Transverse colon (tissue), 4 donors: ENCODE data around the gene ASIC2. TPM values are rescaled to one million over a fixed set of nuclear protein-coding genes. Genes with fewer than 3 reads are reported as not detected.

Experiments used
- DNase-seq: peaks from one replicate; pipeline ENCODE4 v3.0.0-alpha.2; 2019
- H3K27ac ChIP-seq, 4 donors: fragments of 200-600 bp; sonication (generic); 2 replicates each; pipeline ENCODE4 v1.5.1; 2016 to 2018; ENCODE audit warnings: inconsistent platforms in 4 of 4
- H3K27me3 ChIP-seq: fragments of 200-600 bp; sonication (generic); 2 replicates; pipeline ENCODE4 v1.5.1; 2017; ENCODE audit warnings: inconsistent platforms
- H3K36me3 ChIP-seq, 4 donors: fragments of 200-600 bp; sonication (generic); 2 replicates each; pipeline ENCODE4 v1.5.1; 2017 to 2019; ENCODE audit warnings: inconsistent platforms in 4 of 4
- H3K4me1 ChIP-seq, 4 donors: fragments of 200-600 bp; sonication (generic); 2 replicates each; pipeline ENCODE4 v1.5.1; 2017 to 2020; ENCODE audit warnings: inconsistent platforms in 4 of 4
- H3K4me3 ChIP-seq, 4 donors: fragments of 200-600 bp; sonication (generic); 1 replicate in 1 of 4; 2 replicates in 3 of 4; pipeline versions ENCODE4 v1.5.1 to v1.6.1; 2017 to 2019; ENCODE audit warnings: inconsistent platforms in 4 of 4
- H3K9me3 ChIP-seq, 2 donors: fragments of 200-600 bp; sonication (generic); 2 replicates each; pipeline ENCODE4 v1.5.1; 2017 to 2019; ENCODE audit warnings: inconsistent platforms in 2 of 2
- CTCF ChIP-seq, 5 experiments: fragments of 200-600 bp in 3 of 5; fragments of 450-650 bp in 2 of 5; sonication (generic) in 3 of 5; IDR thresholded peaks; 1 replicate in 2 of 5; 2 replicates in 3 of 5; pipeline ENCODE4 v1.5.1; 2016 to 2017; ENCODE audit warnings: antibody characterized with exemption in 5 of 5, inconsistent platforms in 3 of 5, mild to moderate bottlenecking in 2 of 5, moderate library complexity in 1 of 5
- EP300 ChIP-seq: sonication (generic); formaldehyde crosslinking; IDR thresholded peaks from one replicate; pipeline ENCODE4 v1.6.1; 2017; ENCODE audit warnings: antibody characterized with exemption, low read depth
- POLR2A ChIP-seq: fragments of 450-650 bp; IDR thresholded peaks from one replicate; pipeline ENCODE4 v1.6.1; 2016; ENCODE audit warnings: antibody characterized with exemption, mild to moderate bottlenecking, moderate library complexity
- POLR2AphosphoS5 ChIP-seq, 3 donors: sonication (generic); formaldehyde crosslinking; IDR thresholded peaks; one replicate each; pipeline ENCODE4 v1.6.1; 2016; ENCODE audit warnings: antibody characterized with exemption in 3 of 3
- WGBS, 2 donors: methylation state at CpG; one replicate each; pipeline ENCODE4 v1.1.5; 2018; ENCODE audit warnings: low coverage in 1 of 2; 5-methylcytosine and 5-hydroxymethylcytosine counted together
- in situ Hi-C, 4 donors: fragments of 200-750 bp; cut with MboI; loops; one replicate each; pipeline versions ENCODE4 v1.15.0 to v1.15.1; 2017; ENCODE audit warnings: low sequenced_read_pairs in 3 of 4, low pct_ligation_motif_present in 1 of 4, low pct_unique_long_range_greater_than_20kb in 1 of 4
- intact Hi-C: fragments of 100-400 bp; cut with DNase I; formaldehyde crosslinking; loops from one replicate; pipeline ENCODE4 v1.15.1; 2023; ENCODE audit warnings: low total_unique reads
- total RNA-seq, 4 donors: library from RNA; depleted of rRNA; stranded (reverse); fragments of >200 nt; gene quantifications; one replicate each; pipeline ENCODE4 v1.1.0, GENCODE V29; 2016

The ASIC2 gene
- total RNA-seq, 4 donors from 2014 or later: 0.16 to 0.55 TPM; not detected in 2

DNA sequence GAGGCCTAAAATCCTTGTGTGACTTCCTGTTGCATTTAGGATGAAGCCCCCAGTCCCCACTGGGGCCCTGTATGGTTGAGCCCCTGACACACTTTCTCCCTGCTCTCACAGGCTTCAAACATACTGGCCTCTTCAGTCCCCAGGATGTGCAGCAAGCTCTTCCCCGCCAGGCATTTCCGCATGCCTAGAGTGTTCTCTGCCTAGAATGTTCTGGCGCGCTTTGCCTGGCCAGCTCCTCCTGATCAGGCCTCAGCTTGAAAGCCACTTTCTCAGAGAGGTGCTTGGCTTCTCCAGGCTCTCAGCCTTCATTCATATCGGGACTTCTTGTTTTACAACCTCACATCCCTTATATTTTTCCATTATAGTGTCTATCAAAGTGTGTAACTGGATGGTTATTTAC, 177.7 kb downstream of the ASIC2 start:
- TF ChIP-seq EP300 (no peak), POLR2A (no peak), CTCF (IDR thresholded peaks at IDR 0.05) (no peak), POLR2AphosphoS5 (IDR thresholded peaks at IDR 0.05) (no peak)
- H3K27ac ChIP-seq: no peak overlapping the region
- DNase-seq: no peak
- WGBS, 2 donors: 25 to 92% methylated on average over 1 to 5 of the region's 5 CpGs
- H3K4me3 ChIP-seq: no peak overlapping the region
- no peaks in the 10 kb centered on the region for H3K36me3 ChIP-seq
- H3K27me3 ChIP-seq: no peaks in the 10 kb centered on the region
- intact Hi-C loops (no loop called here), in situ Hi-C loops (no loop called here)
- no peaks in the 10 kb centered on the region for H3K9me3 ChIP-seq
- H3K4me1 ChIP-seq: no peaks in the 10 kb centered on the region

DNA sequence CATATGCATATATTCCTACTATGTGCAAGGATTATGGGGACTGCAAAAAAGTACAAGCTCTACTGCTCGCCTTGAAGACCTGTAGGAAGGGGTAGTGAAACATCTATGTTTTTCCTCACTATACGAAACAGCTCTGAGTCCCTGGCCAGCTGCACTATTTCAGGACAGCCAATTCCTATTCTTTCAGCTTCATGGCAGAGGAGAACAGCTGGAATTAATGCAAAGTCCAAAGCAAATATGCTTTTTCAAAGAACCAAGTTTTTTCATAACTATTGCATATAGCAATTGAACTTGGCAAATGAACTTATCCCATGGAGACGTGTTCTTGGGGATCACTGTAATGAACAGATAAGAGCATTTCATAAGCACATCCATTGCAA, 179.1 kb downstream of the ASIC2 start:
- 69 to 83% methylated on average over 2 to 3 of the region's 3 CpGs for WGBS, 2 donors
- intact Hi-C loops: no loop called here

DNA sequence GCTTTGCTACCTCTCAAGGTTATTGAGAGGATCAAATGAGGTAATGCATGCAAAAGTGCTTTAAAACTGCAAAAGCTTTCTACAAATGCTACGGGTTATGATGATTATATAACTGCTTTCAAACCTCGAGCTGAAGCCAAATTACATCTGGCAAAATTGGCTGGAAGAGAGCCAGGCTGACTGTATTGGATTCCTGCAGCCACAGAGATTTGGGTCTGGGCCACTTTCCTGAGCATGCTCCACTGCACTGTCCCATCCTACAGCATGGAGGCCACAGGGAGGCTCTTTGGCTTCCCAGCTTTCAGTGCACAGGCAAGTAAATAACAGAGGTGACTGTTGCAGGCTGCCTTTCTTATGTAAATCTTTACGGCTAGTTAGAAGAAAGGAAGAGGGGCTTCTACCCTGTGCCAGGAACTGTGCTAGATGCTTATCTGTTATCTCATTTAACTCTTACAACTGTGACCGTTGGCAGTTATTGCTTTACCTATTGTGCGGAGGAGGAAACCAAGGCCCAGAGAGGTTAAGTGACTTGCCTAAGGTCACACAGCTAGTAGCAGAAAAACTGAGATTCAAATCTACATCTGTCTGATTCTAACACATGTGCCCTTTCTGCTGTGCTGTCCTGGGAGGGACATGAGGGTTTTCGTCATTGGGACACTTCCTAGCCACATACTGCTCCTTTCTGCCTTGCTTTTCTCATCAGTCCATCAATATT, 179.7 kb downstream of the ASIC2 start:
- in situ Hi-C loops (no loop called here), intact Hi-C loops (no loop called here)
- H3K27me3 ChIP-seq: no peaks in the 10 kb centered on the region
- WGBS, 2 donors: 39 to 54% methylated on average over 3 to 6 of the region's 6 CpGs
- H3K27ac ChIP-seq: no peak overlapping the region
- no peaks in the 10 kb centered on the region for H3K36me3 ChIP-seq
- no peak for DNase-seq
- H3K4me3 ChIP-seq: no peak overlapping the region
- H3K9me3 ChIP-seq: no peaks in the 10 kb centered on the region
- no peaks in the 10 kb centered on the region for H3K4me1 ChIP-seq
- TF ChIP-seq POLR2A (no peak), EP300 (no peak), CTCF (IDR thresholded peaks at IDR 0.05) (no peak), POLR2AphosphoS5 (IDR thresholded peaks at IDR 0.05) (no peak)

More for the DNA sequence above, 179.1 kb downstream of the ASIC2 start:
- Histone ChIP-seq H3K9me3 (no peaks in the 10 kb centered on the region), H3K36me3 (no peaks in the 10 kb centered on the region), H3K4me3 (no peak overlapping the region), H3K4me1 (no peaks in the 10 kb centered on the region), H3K27ac (no peak overlapping the region), H3K27me3 (no peaks in the 10 kb centered on the region)
- TF ChIP-seq POLR2A: no peak
- DNase-seq: no peak
- in situ Hi-C loops: no loop called here

DNA sequence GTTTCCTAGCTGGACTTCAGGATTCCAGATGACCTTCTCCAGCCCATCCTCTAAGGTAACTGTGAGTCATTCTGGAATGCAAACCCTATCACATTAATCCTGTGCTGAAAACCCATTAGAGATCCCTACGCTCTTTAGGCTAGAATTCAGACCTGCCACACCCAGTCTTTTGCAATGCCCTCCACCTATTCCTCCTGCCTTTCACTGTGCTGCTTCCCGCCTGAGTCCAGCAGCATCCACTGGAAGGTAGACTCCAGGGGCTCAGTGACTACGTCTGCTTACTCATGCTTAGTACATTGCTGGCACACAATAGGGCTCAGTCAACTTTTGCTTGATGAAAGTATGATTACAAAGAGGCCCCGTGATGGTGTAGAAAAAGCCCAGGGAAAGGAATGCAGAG, 180.3 kb downstream of the ASIC2 start:
- DNase-seq: no peak
- H3K4me1 ChIP-seq: no peaks in the 10 kb centered on the region
- H3K27ac ChIP-seq: no peak overlapping the region
- 65% methylated on average over 4 of the region's 4 CpGs; no CpG with 5 or more reads in 1 of the 2 donors for WGBS, 2 donors
- H3K36me3 ChIP-seq: no peaks in the 10 kb centered on the region
- TF ChIP-seq POLR2AphosphoS5 (IDR thresholded peaks at IDR 0.05): no peak
- TF ChIP-seq POLR2A: no peak
- TF ChIP-seq CTCF (IDR thresholded peaks at IDR 0.05): no peak
- no peak for TF ChIP-seq EP300
- intact Hi-C loops: no loop called here
- in situ Hi-C loops: no loop called here
- no peaks in the 10 kb centered on the region for H3K9me3 ChIP-seq
- no peaks in the 10 kb centered on the region for H3K27me3 ChIP-seq
- no peak overlapping the region for H3K4me3 ChIP-seq
